ENCODE data around the gene RASSF3.

RASSF3 gene

GRCh38 chr12:64656429-64656828, 46.1 kb downstream of the RASSF3 start:
- TF ChIP-seq CTCF (conservative IDR thresholded peaks at IDR 0.05; ENCODE audit: control insufficient read depth, insufficient read depth, low read depth, low read length), result no peak
- no peak overlapping the region for H3K4me3 ChIP-seq (ENCODE audit: control insufficient read depth, low read depth, low read length)
- no peak for DNase-seq (ENCODE audit: low read depth)

- H3K4me3 ChIP-seq (ENCODE audit: control insufficient read depth, low read depth, low read length), result no peak overlapping the region
- no peak for DNase-seq (ENCODE audit: low read depth)
These were observed 48.7 kb downstream of the RASSF3 start for GRCh38 chr12:64658892-64659481.

DNA sequence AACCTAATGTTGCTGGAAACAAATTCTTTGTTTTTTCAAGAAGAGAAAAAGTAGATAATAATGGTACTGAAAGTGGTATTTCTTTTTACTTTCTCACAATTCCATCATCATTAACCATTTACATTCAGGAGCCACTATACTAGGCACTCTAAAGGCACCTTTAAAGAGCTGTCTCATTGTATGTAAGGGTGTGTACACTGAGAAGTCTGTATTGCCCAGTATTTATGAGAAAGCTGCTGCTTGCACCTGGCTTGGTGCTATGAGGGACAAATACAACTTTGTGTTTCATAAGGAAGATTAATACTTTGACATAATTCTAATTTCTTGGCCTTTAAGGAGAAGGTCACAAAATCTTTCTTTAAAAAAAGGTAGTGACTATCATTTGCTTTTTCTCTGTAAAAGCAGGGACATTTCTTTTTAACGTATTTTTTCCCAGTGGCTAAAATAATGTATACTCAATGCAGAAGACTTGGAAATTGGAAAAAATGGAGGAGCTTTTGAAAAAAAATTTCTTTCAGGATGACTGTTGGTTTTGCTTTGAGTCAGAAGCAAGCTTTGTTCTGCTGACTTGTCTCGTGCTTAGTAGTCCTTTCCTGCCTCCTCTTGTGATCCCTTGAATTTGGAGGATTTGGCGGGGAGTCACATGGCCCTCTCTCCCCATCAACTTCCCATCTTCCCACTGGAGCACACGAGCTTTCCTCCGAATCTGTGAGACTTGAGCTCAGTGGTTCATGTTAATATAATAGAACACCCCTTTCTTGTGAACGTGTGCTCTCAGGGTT, 50.1 kb downstream of the RASSF3 start:
- H3K4me3 ChIP-seq (ENCODE audit: control insufficient read depth, low read depth, low read length), result no peak overlapping the region
- TF ChIP-seq CTCF (conservative IDR thresholded peaks at IDR 0.05; ENCODE audit: control insufficient read depth, insufficient read depth, low read depth, low read length), result no peak
- DNase-seq (ENCODE audit: low read depth), result no peak

More at GRCh38 chr12:64658892-64659481, 48.7 kb downstream of the RASSF3 start:
- TF ChIP-seq CTCF (conservative IDR thresholded peaks at IDR 0.05; ENCODE audit: control insufficient read depth, insufficient read depth, low read depth, low read length), result no peak

GRCh38 chr12:64663015-64663414, 52.7 kb downstream of the RASSF3 start:
- DNase-seq (ENCODE audit: low read depth), result no peak
- no peak overlapping the region for H3K4me3 ChIP-seq (ENCODE audit: control insufficient read depth, low read depth, low read length)
- no peak for TF ChIP-seq CTCF (conservative IDR thresholded peaks at IDR 0.05; ENCODE audit: control insufficient read depth, insufficient read depth, low read depth, low read length)

DNA sequence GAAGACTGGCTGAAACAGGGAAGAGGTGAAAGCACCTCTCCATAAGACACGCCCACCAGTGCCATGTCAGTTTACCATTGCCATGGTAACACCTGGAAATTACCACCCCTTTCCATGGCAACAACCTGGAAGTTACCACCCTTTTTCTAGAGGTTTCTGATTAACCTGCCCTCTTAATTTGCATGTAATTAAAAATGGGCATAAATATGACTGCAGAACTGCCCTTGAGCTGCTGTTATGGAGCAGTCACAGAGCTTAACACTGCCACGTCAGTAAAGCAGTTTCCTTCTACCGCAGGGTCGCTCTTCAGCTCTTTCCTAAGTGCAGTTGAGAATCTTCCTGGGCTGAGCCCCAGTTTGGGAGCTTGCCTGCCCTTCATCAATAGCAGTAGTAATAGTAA, 55.2 kb downstream of the RASSF3 start:
- no peak overlapping the region for H3K4me3 ChIP-seq (ENCODE audit: control insufficient read depth, low read depth, low read length)
- no peak for TF ChIP-seq CTCF (conservative IDR thresholded peaks at IDR 0.05; ENCODE audit: control insufficient read depth, insufficient read depth, low read depth, low read length)
- DNase-seq (ENCODE audit: low read depth), result peak; percentile 6

DNA sequence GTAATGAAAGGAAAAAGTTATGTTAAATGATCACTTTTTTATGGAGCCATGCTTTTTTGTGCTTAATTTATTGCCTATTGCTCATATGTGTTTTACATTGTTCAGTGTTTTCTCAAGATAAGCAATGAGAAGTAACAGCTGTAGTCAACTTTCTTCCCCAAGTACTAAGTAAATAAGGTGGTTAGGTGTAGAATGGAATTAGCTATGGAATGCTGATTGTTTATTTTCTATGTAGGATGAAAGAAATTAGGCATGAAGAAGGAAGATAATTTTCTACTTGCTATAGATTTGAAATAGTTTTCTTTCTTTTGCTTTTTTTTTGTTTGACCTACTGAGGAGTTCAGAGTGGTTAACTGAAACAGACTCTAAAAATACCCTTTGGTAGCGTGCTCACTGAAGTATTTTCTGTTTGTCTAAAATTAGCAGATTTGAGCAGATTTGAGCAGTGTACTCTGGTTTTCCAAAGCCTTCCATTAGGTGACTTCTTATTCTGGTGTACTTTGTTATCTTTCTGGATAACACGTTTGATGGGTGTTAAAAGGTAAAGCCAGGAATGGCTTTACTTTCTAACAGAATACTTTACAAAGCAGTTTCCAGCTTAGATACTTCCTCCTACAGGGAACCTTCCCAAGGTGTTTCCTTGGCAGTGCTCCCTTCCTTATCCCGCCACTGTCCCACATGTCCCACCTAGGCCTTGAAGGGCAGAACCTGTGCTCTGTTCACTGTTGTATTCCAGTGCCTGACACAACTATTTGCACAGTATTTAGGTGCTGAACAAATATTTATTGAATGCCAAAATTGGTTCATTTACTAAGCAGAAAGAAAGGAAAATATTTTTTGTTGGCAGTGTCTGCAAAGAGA, 56.0 kb downstream of the RASSF3 start:
- no peak overlapping the region for H3K4me3 ChIP-seq (ENCODE audit: control insufficient read depth, low read depth, low read length)
- DNase-seq (ENCODE audit: low read depth), result no peak
- no peak for TF ChIP-seq CTCF (conservative IDR thresholded peaks at IDR 0.05; ENCODE audit: control insufficient read depth, insufficient read depth, low read depth, low read length)

Data from fibroblast of mammary gland (primary cell).